HG03196 (cell line): ENCODE results near the gene FIGN.

Experiments used
- ATAC-seq: cut with Tn5 transposase; IDR thresholded peaks from one replicate; pipeline ENCODE4 v1.9.1; 2021; ENCODE audit not compliant: unreplicated experiment

FIGN gene

GRCh38 chr2:163737563-163737962, 1.8 kb upstream of the FIGN start:
- ATAC-seq = no peak

- ATAC-seq = no peak
Measured at GRCh38 chr2:163737190-163737439, 1.3 kb upstream of the FIGN start.

GRCh38 chr2:163736433-163737189, 803 bp upstream of the FIGN start:
- ATAC-seq = no peak

GRCh38 chr2:163734881-163735684, 725 bp downstream of the FIGN start:
- no peak for ATAC-seq

- no peak for ATAC-seq
Measured at GRCh38 chr2:163734401-163734800, 1.4 kb downstream of the FIGN start.

GRCh38 chr2:163733956-163734355, 1.9 kb downstream of the FIGN start:
- no peak for ATAC-seq

GRCh38 chr2:163733301-163733938, 2.4 kb downstream of the FIGN start:
- ATAC-seq = no peak

- no peak for ATAC-seq
Measured at GRCh38 chr2:163732727-163733126, 3.1 kb downstream of the FIGN start.

- ATAC-seq = no peak
Measured at GRCh38 chr2:163731735-163732134, 4.1 kb downstream of the FIGN start.

GRCh38 chr2:163730556-163730955, 5.3 kb downstream of the FIGN start:
- no peak for ATAC-seq

GRCh38 chr2:163729636-163730273, 6.1 kb downstream of the FIGN start:
- ATAC-seq = no peak

GRCh38 chr2:163723881-163724280, 11.9 kb downstream of the FIGN start:
- ATAC-seq = no peak

- no peak for ATAC-seq
Measured at GRCh38 chr2:163723348-163723747, 12.5 kb downstream of the FIGN start.

GRCh38 chr2:163719331-163719730, 16.5 kb downstream of the FIGN start:
- no peak for ATAC-seq

- no peak for ATAC-seq
Measured at GRCh38 chr2:163717993-163718680, 17.7 kb downstream of the FIGN start.

GRCh38 chr2:163717515-163717914, 18.3 kb downstream of the FIGN start:
- no peak for ATAC-seq

GRCh38 chr2:163716101-163716500, 19.7 kb downstream of the FIGN start:
- ATAC-seq = no peak

- ATAC-seq = no peak
Measured at GRCh38 chr2:163715668-163716067, 20.1 kb downstream of the FIGN start.

GRCh38 chr2:163715199-163715598, 20.6 kb downstream of the FIGN start:
- ATAC-seq = no peak

- ATAC-seq = no peak
Measured at GRCh38 chr2:163713534-163714311, 22.1 kb downstream of the FIGN start.
